GM04503 (cell line): ENCODE results near the gene ZNF239.
"Not testable (repeated sequence)": the region's sequence is repeated elsewhere in the genome, so short reads cannot be mapped to it uniquely, and the experiment has no call there.

Experiments
- DNase-seq: peaks from one replicate; pipeline ENCODE4 v3.0.0-alpha.2; 2012; ENCODE audit warnings: low read depth

The ZNF239 gene

DNA sequence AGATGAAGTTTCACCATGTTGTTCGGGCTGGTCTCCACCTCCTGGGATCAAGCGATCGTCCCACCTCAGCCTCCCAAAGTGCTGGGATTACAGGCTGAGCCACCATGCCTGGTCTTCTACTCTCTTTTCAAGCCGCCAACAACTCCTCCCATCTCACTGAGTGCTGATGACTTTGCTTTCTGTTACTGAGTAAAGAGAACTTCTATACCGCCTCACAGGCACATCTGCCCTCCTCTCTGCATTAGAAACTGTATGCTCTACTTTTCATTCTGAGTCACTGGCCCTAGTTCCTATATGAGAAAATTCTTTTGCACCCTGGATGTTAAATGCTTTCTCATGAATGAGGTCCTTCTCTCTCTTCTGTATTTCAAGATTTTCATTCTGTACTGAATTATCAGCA lies 2.2 kb upstream of the ZNF239 start:
- no peak for DNase-seq

DNA sequence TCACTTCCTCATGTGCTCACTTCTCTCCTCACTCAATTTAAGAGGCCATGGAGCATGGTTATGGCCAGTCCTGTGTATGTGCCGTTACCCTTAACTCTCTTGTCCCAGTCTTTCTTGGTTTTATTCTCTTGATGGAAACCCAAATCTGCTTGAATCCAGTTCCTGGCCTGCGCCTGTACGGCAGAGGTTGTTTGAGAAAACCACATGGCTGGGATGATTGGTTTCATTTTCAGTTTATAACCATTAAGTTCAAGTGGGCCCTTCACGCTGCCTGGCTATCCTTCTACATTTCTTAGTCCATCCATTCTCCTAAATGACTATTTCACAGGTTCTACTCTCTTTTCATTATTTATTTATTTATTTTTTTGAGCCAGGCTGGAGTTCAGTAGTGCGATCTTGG lies 1.6 kb upstream of the ZNF239 start:
- DNase-seq = no peak

DNA sequence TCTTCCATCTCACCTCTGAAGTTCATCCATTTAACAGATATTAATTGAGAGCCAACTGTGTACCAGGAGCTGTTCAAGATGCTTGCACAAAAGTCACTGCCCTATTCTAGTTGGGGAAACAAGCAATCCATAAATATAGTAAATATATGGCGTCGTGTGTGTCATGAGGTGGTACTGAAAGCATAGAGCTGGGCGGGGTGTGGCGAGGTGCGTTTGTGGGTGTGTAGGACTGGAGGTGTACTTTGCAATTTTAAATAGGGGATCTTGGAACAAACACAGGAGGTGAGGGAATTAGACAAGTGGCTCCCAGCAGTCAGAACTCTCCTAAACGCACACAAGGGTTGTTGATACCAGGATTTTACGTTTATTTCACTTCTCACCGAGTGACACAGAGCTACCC lies 490 bp upstream of the ZNF239 start:
- no peak for DNase-seq

DNA sequence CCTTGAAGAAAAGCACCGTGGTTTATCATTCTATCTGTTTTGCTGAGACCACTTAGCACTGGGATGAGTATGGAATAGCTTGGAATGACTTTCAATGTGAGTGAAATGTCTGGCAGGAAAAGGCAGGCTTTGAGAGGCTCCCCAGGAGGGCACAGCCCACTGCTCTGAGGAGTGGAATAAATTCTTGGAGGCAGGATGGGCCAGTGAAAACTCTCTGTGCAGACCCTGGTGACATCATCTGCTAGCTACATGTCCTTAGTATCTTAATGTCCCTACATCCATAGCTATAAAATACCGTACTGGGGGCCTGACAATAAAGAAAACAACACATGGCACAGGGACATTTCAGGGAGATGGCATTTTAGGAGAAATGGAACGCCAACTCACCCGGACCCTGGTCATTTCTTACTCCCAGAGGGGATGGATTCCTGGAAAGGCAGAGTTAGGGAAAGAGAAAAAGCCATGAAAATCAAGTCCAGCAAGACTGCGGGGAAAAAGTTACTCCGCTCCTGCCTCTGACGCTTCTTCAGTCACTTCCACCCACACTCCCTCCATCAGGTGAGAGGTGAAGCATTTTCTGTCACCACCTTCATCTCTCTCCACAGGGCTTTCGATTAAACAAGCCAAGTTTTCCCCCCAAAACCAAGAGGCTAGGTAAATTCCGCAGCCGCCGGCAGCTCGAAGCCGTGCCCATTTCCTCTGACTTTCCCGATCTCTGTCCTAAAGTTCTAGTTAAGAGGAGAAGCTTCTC lies 991 bp downstream of the ZNF239 start:
- DNase-seq = no peak

DNA sequence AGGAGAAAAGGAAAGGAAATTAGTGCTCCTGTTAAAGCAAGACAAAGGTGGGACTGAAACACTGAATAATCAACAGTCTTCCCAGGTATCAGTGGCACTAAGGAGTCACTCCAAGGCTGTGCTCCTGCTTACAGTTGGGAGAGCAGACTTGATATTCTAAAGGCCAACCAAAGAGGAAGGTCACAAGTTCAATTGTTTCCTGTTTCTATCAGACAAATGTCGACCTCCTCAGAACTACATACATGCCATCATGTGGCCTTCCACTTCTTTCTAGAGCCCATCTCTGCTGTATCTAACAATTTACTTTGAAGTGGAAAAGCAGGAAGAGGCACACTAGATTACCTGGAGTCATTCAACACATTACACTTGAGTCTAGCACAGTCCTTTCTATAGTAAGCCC lies 3.4 kb downstream of the ZNF239 start:
- no peak for DNase-seq

DNA sequence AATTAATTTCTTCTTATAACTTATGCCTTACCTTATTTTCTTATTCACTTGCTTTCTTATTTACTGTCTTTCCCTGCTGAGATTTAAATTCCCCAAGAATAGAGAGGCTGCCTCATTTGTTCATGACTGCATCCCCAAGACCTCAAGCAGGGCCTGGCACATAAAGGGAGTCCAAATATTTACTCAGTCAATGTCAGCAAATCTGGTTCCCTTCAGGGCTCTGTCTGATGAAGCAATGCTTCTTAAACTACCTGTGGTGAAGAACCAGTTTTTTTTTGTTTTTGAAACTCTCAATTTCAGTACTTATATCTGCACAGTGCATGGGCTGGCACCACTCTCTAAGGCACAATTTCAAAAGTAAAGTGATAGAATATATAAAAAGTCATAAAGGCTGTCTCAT lies 4.7 kb downstream of the ZNF239 start:
- no peak for DNase-seq

DNA sequence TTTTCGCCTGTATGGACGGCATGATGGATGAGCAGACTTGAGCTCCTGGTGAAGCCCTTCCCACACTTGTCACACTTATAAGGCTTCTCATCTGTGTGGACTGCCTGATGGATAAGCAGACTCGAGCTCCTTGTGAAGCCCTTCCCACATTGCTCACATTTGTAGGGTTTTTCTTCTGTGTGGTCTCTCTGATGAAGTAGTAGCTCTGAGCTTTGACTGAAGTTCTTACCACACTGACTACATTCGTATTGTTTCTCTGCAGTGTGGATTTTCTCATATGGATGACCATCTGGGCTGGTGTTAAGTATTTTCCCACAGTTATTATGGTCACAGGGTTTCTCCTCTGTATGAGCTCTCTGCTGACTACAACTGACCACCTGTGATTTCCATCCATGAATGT lies 17.2 kb downstream of the ZNF239 start:
- DNase-seq = no peak

DNA sequence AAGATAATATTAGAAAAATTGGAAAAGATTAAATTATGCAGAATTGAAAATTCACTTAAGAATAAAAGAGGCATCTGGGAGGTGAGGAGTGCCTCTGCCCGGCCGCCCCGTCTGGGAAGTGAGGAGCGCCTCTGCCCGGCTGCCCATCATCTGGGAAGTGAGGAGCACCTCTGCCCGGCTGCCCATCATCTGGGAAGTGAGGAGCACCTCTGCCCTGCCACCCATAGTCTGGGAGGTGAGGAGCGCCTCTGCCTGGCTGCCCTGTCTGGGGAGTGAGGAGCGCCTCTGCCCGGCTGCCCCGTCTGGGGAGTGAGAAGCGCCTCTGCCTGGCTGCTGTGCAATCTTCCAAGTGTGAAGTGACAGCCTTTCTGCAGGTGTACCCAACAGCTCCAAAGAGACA lies 30.7 kb downstream of the ZNF239 start:
- not testable (repeated sequence) for DNase-seq

DNA sequence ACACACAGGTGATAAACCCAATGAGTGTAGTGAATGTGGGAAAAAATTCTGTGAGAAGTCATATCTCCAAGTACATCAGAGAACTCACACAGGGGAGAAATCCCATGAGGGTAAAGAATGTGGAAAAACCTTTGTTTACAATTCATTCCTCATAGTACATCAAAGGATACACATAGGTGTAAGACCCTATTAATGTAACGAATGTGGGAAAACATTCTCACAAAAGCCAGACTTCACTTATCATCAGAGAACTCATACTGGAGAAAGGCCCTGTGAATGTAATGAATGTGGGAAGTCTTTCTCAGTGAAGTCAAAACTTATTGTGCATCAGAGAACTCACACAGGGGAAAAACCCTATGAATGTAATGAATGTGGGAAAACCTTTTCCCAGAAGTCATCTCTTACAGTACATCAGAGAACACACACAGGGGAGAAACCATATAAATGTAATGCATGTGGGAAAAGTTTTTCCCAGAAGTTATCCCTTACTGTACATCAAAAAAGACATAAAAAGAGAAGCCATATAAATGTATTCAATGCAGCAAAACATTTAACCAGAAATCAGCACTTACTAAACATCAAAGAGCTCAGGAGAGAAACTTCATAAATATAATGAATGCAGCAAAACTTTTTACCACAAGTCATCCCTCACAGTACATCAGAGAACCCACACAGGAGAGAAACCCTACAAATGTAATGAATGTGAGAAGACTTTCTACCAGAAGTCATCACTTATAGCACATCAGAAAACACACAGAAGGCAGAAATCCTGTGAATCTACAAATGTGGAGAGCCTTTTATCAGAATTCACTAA lies 49.8 kb downstream of the ZNF239 start:
- no peak for DNase-seq
